Activated CD4-positive, alpha-beta T cell treated with anti-CD3 and anti-CD28 coated beads for 4 hours (primary cell): ENCODE data around the gene DPPA4.
"Not testable (repeated sequence)": the region's sequence is repeated elsewhere in the genome, so short reads cannot be mapped to it uniquely, and the experiment has no call there.

Experiments
- DNase-seq, 2 donors: peaks; one replicate each; pipeline ENCODE4 v3.0.0-alpha.2; 2020

The DPPA4 gene

GRCh38 chr3:109337393-109337792 lies at the start of gene DPPA4:
DPPA4 (minus strand) TSS chr3:109337546; CDS start chr3:109337517, 29 bp downstream.
- DNase-seq: no peak

- DNase-seq: no peak
Observed at GRCh38 chr3:109385442-109386318, 48.3 kb upstream of the DPPA4 start.

GRCh38 chr3:109384164-109384563 lies 46.8 kb upstream of the DPPA4 start:
- DNase-seq: no peak

GRCh38 chr3:109382588-109382987 lies 45.2 kb upstream of the DPPA4 start:
- DNase-seq: no peak

GRCh38 chr3:109375975-109376374 lies 38.6 kb upstream of the DPPA4 start:
- DNase-seq: no peak

GRCh38 chr3:109374434-109374833 lies 37.1 kb upstream of the DPPA4 start:
- DNase-seq: not testable (repeated sequence)

- no peak for DNase-seq
Observed at GRCh38 chr3:109373933-109374332, 36.6 kb upstream of the DPPA4 start.

GRCh38 chr3:109372639-109373038 lies 35.3 kb upstream of the DPPA4 start:
- DNase-seq: no peak

- DNase-seq: no peak
Observed at GRCh38 chr3:109369510-109369909, 32.2 kb upstream of the DPPA4 start.

- DNase-seq: no peak
Observed at GRCh38 chr3:109364088-109364487, 26.7 kb upstream of the DPPA4 start.

GRCh38 chr3:109363634-109364033 lies 26.3 kb upstream of the DPPA4 start:
- DNase-seq: no peak

GRCh38 chr3:109362823-109363222 lies 25.5 kb upstream of the DPPA4 start:
- no peak for DNase-seq

- DNase-seq: not testable (repeated sequence)
Observed at GRCh38 chr3:109358809-109359208, 21.5 kb upstream of the DPPA4 start.

GRCh38 chr3:109356442-109357155 lies 19.3 kb upstream of the DPPA4 start:
- no peak for DNase-seq

- DNase-seq: no peak
Observed at GRCh38 chr3:109355625-109356441, 18.5 kb upstream of the DPPA4 start.

- DNase-seq: no peak
Observed at GRCh38 chr3:109353057-109353456, 15.7 kb upstream of the DPPA4 start.

- DNase-seq: no peak
Observed at GRCh38 chr3:109351231-109351630, 13.9 kb upstream of the DPPA4 start.

- DNase-seq: no peak
Observed at GRCh38 chr3:109346770-109347295, 9.5 kb upstream of the DPPA4 start.

- no peak for DNase-seq
Observed at GRCh38 chr3:109346099-109346498, 8.8 kb upstream of the DPPA4 start.

GRCh38 chr3:109339714-109340648 lies 2.6 kb upstream of the DPPA4 start:
- DNase-seq: no peak

GRCh38 chr3:109339197-109339596 lies 1.9 kb upstream of the DPPA4 start:
- DNase-seq: no peak

- DNase-seq: no peak
Observed at GRCh38 chr3:109338322-109338721, 976 bp upstream of the DPPA4 start.
